ENCODE results near the gene DTWD2. TPM values are rescaled to one million over a fixed set of nuclear protein-coding genes. Genes with fewer than 3 reads are reported as not detected.

The DTWD2 gene
- total and polyA plus RNA-seq, 2 experiments from 2014 or later, result 4.1 to 15.4 TPM

GRCh38 chr5:118794281-118794680 lies 194.1 kb downstream of the DTWD2 start (continued):
- TF ChIP-seq REST (IDR thresholded peaks at IDR 0.05; ENCODE audit: unreplicated experiment) (no peak), ZNF331 (CRISPR knock-in tag; IDR thresholded peaks at IDR 0.05; ENCODE audit: low read depth) (no peak), JUNB (IDR thresholded peaks at IDR 0.05; ENCODE audit: unreplicated experiment) (no peak), CREB1 (CRISPR knock-in tag; IDR thresholded peaks at IDR 0.05; ENCODE audit: low read depth) (no peak), ETS1 (IDR thresholded peaks at IDR 0.05) (no peak), NANOG (IDR thresholded peaks at IDR 0.05; ENCODE audit: borderline replicate concordance) (no peak), STAT1 (IDR thresholded peaks at IDR 0.05; ENCODE audit: unreplicated experiment) (no peak), EZH2phosphoT487 (IDR thresholded peaks at IDR 0.05; ENCODE audit: unreplicated experiment) (no peak), POLR2AphosphoS5 (IDR thresholded peaks at IDR 0.05; ENCODE audit: low read depth) (no peak), ZNF114 (CRISPR knock-in tag; IDR thresholded peaks at IDR 0.05) (no peak), EZH2 (IDR thresholded peaks at IDR 0.05; ENCODE audit: low read depth, unreplicated experiment) (no peak)
- TF ChIP-seq, protein P1, sequence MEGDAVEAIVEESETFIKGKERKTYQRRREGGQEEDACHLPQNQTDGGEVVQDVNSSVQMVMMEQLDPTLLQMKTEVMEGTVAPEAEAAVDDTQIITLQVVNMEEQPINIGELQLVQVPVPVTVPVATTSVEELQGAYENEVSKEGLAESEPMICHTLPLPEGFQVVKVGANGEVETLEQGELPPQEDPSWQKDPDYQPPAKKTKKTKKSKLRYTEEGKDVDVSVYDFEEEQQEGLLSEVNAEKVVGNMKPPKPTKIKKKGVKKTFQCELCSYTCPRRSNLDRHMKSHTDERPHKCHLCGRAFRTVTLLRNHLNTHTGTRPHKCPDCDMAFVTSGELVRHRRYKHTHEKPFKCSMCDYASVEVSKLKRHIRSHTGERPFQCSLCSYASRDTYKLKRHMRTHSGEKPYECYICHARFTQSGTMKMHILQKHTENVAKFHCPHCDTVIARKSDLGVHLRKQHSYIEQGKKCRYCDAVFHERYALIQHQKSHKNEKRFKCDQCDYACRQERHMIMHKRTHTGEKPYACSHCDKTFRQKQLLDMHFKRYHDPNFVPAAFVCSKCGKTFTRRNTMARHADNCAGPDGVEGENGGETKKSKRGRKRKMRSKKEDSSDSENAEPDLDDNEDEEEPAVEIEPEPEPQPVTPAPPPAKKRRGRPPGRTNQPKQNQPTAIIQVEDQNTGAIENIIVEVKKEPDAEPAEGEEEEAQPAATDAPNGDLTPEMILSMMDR (conservative IDR thresholded peaks at IDR 0.05; ENCODE audit: low read depth in 2 of 2), result no peak

- Histone ChIP-seq H3K4me2 (no peak overlapping the region), H3F3A (replicated peaks; ENCODE audit: low read depth) (no peaks in the 10 kb centered on the region), H3K27me3 (ENCODE audit: insufficient read depth) (no peaks in the 10 kb centered on the region), H3K4me1 (ENCODE audit: insufficient read depth) (peaks cover 10% of the 10 kb centered on the region), H2AFZ (no peak overlapping the region), H3K27ac (ENCODE audit: low read depth) (no peak overlapping the region), H4K20me1 (replicated peaks; ENCODE audit: insufficient read depth) (no peaks in the 10 kb centered on the region), H3K9me2 (ENCODE audit: insufficient read depth) (no peaks in the 10 kb centered on the region), H3K79me2 (replicated peaks; ENCODE audit: insufficient read depth) (no peaks in the 10 kb centered on the region), H3K4me3 (no peak overlapping the region), H3K36me3 (ENCODE audit: insufficient read depth) (no peaks in the 10 kb centered on the region)
- H3K27me3 Mint-ChIP-seq (ENCODE audit: insufficient read depth, low read depth, poor library complexity), result no peaks in the 10 kb centered on the region
- no peaks in the 10 kb centered on the region for H3K9me3 Mint-ChIP-seq
- H3K27ac Mint-ChIP-seq, result no peak overlapping the region
- H3K4me3 Mint-ChIP-seq, result no peak overlapping the region
- ATAC-seq (no peak), DNase-seq (ENCODE audit: low spot score) (no peak)
- peaks cover 4% of the 10 kb centered on the region; the same call in 1 of the 3 replicates for H3K36me3 Mint-ChIP-seq (ENCODE audit: low read depth)
- H3K4me1 Mint-ChIP-seq, result peaks cover 21% of the 10 kb centered on the region
- TF ChIP-seq ZNF462 (CRISPR knock-in tag; IDR thresholded peaks at IDR 0.05) (no peak), EZH2phosphoT487 (IDR thresholded peaks at IDR 0.05; ENCODE audit: unreplicated experiment) (no peak), ZNF114 (CRISPR knock-in tag; IDR thresholded peaks at IDR 0.05) (no peak), STAT1 (IDR thresholded peaks at IDR 0.05; ENCODE audit: unreplicated experiment) (no peak)
These were observed 194.7 kb downstream of the DTWD2 start for GRCh38 chr5:118793652-118794051.
